ENCODE measurements around the gene MAML3. TPM values are rescaled to one million over a fixed set of nuclear protein-coding genes. Genes with fewer than 3 reads are reported as not detected.

MAML3 gene
- total and polyA plus RNA-seq, 2 of the 13 experiments (the other 11 are each of a cell fraction or from before 2014, with no cell fraction given) = 0.05 to 0.13 TPM

DNA sequence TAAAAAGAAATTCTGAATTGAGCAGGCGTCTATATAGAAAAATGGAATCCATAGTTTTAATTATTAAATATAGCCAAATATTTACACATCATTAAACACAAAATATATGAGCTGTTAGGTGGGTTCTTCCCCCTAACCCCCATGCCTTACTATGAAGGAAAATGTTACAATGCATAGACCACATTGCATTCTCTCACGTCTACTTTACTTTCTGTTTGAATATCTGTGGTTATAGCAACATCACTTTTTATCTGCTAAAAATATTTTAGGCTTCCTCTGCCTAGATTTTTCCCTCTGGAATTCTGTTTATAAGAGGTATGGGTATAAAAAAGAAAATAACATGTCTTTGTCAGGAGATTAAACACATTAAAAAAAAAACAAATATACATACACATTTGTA is 73.1 kb downstream of the MAML3 start:
- no peaks in the 10 kb centered on the region for H3K79me2 ChIP-seq (ENCODE audit: insufficient read depth, low read length)
- ChIA-PET CTCF (ENCODE audit: low intra/inter-chr PET ratio, low total read pairs) (no interaction called here), POLR2A (no interaction called here)
- 51% methylated on average over 2 of the region's 2 CpGs for WGBS (ENCODE audit: low lambda C conversion rate)
- H3K4me3 ChIP-seq (replicated peaks in 1 of 3; ENCODE audit: insufficient read depth in 1 of 3, low read depth in 2 of 3, low read length in 3 of 3) = no peak overlapping the region
- H2AFZ ChIP-seq (ENCODE audit: low read length) = no peak overlapping the region
- FAIRE-seq (no peak), DNase-seq (ENCODE audit: low spot score) (no peak), ATAC-seq (no peak)
- H3K27me3 ChIP-seq (ENCODE audit: control insufficient read depth in 1 of 2, insufficient read depth in 2 of 2, low read length in 2 of 2) = peaks cover 3 to 18% of the 10 kb centered on the region in 2 experiments; a peak in 3 of 5 replicates
- no peak overlapping the region for H3K9ac ChIP-seq (ENCODE audit: insufficient read depth, low read depth, low read length)
- no TSS peak for BruUV-seq (replicated peaks)
- no peaks in the 10 kb centered on the region for H3K9me3 ChIP-seq (ENCODE audit: low read length)
- peaks cover 12% of the 10 kb centered on the region for H3K4me1 ChIP-seq (ENCODE audit: insufficient read depth, low read length)
- in situ Hi-C loops (cut with HindIII; ENCODE audit: extremely low pct_ligation_motif_present, low pct_unique_long_range_greater_than_20kb) (no loop called here), intact Hi-C loops (cut with micrococcal nuclease; ENCODE audit: unreplicated experiment) (no loop called here)
- H4K20me1 ChIP-seq (ENCODE audit: insufficient read depth, low read length) = no peaks in the 10 kb centered on the region
- no peak for TF ChIP-seq ZFY (CRISPR knock-in tag; IDR thresholded peaks at IDR 0.05)
- TF ChIP-seq FOXM1 (CRISPR knock-in tag; IDR thresholded peaks at IDR 0.05) = no peak
- H3K27ac ChIP-seq (ENCODE audit: extremely low read length, insufficient read depth, low read length) = no peak overlapping the region
- no peak overlapping the region for H3K4me2 ChIP-seq (ENCODE audit: low read depth, low read length)
- H3K36me3 ChIP-seq (replicated peaks in 1 of 2; ENCODE audit: control insufficient read depth in 1 of 2, insufficient read depth in 2 of 2, low read length in 2 of 2) = no peaks in the 10 kb centered on the region

DNA sequence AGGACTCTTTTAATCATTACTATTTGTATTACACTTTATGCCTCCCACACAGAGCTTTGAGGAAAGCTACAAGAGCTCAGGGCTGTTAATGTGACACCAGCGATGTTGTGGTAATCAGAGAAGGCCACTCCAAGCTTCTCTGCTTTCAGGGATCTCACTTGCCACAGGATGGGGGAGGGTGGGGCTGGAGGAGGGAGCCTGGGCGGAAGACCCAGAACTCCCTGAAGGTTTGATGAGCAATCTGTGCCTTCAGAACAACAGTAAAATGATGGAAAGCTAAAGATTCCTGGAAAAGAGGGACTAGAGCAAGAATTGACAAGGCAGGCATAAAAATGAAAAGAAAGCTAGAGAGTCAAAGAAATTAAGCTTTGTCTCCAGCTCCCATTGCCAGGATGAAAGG is 75.6 kb downstream of the MAML3 start:
- Histone ChIP-seq H3K9ac (ENCODE audit: insufficient read depth, low read depth, low read length) (no peak overlapping the region), H3K9me3 (ENCODE audit: low read length) (no peaks in the 10 kb centered on the region), H3K4me2 (ENCODE audit: low read depth, low read length) (no peak overlapping the region), H2AFZ (ENCODE audit: low read length) (no peak overlapping the region), H3K27ac (ENCODE audit: extremely low read length, insufficient read depth, low read length) (no peak overlapping the region), H3K4me1 (ENCODE audit: insufficient read depth, low read length) (no peaks in the 10 kb centered on the region), H3K79me2 (ENCODE audit: insufficient read depth, low read length) (no peaks in the 10 kb centered on the region), H3K27me3 (ENCODE audit: control insufficient read depth in 1 of 2, insufficient read depth in 2 of 2, low read length in 2 of 2) (peaks cover 0 to 5% of the 10 kb centered on the region in 2 experiments; a peak in 1 of 5 replicates), H3K4me3 (replicated peaks in 1 of 3; ENCODE audit: insufficient read depth in 1 of 3, low read depth in 2 of 3, low read length in 3 of 3) (no peak overlapping the region), H4K20me1 (ENCODE audit: insufficient read depth, low read length) (no peaks in the 10 kb centered on the region), H3K36me3 (replicated peaks in 1 of 2; ENCODE audit: control insufficient read depth in 1 of 2, insufficient read depth in 2 of 2, low read length in 2 of 2) (no peaks in the 10 kb centered on the region)
- intact Hi-C loops (cut with micrococcal nuclease; ENCODE audit: unreplicated experiment) (no loop called here), in situ Hi-C loops (cut with HindIII; ENCODE audit: extremely low pct_ligation_motif_present, low pct_unique_long_range_greater_than_20kb) (no loop called here)
- DNase-seq (ENCODE audit: low spot score) (no peak), FAIRE-seq (no peak), ATAC-seq (no peak)
- no TSS peak for BruUV-seq (replicated peaks)
- WGBS (ENCODE audit: low lambda C conversion rate) = 53% methylated on average over 2 of the region's 2 CpGs
- CTCF ChIA-PET (ENCODE audit: low intra/inter-chr PET ratio, low total read pairs) = no interaction called here
- POLR2A ChIA-PET = no interaction called here
- TF ChIP-seq SIN3B (IDR thresholded peaks at IDR 0.05; ENCODE audit: low read length) (no peak), KLF6 (CRISPR knock-in tag; IDR thresholded peaks at IDR 0.05) (no peak), ZNF678 (CRISPR knock-in tag; IDR thresholded peaks at IDR 0.05) (no peak), SUZ12 (IDR thresholded peaks at IDR 0.05; ENCODE audit: low read depth, low read length) (no peak), ZFAT (CRISPR knock-in tag; conservative IDR thresholded peaks at IDR 0.05) (no peak), MAZ (IDR thresholded peaks at IDR 0.05; ENCODE audit: borderline replicate concordance, low read depth, low read length) (no peak), MAZ (CRISPR knock-in tag; IDR thresholded peaks at IDR 0.05; ENCODE audit: low read depth) (no peak)
- TF ChIP-seq, protein P1, sequence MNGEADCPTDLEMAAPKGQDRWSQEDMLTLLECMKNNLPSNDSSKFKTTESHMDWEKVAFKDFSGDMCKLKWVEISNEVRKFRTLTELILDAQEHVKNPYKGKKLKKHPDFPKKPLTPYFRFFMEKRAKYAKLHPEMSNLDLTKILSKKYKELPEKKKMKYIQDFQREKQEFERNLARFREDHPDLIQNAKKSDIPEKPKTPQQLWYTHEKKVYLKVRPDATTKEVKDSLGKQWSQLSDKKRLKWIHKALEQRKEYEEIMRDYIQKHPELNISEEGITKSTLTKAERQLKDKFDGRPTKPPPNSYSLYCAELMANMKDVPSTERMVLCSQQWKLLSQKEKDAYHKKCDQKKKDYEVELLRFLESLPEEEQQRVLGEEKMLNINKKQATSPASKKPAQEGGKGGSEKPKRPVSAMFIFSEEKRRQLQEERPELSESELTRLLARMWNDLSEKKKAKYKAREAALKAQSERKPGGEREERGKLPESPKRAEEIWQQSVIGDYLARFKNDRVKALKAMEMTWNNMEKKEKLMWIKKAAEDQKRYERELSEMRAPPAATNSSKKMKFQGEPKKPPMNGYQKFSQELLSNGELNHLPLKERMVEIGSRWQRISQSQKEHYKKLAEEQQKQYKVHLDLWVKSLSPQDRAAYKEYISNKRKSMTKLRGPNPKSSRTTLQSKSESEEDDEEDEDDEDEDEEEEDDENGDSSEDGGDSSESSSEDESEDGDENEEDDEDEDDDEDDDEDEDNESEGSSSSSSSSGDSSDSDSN (CRISPR knock-in tag; IDR thresholded peaks at IDR 0.05) = no peak
- TF ChIP-seq, protein P2, sequence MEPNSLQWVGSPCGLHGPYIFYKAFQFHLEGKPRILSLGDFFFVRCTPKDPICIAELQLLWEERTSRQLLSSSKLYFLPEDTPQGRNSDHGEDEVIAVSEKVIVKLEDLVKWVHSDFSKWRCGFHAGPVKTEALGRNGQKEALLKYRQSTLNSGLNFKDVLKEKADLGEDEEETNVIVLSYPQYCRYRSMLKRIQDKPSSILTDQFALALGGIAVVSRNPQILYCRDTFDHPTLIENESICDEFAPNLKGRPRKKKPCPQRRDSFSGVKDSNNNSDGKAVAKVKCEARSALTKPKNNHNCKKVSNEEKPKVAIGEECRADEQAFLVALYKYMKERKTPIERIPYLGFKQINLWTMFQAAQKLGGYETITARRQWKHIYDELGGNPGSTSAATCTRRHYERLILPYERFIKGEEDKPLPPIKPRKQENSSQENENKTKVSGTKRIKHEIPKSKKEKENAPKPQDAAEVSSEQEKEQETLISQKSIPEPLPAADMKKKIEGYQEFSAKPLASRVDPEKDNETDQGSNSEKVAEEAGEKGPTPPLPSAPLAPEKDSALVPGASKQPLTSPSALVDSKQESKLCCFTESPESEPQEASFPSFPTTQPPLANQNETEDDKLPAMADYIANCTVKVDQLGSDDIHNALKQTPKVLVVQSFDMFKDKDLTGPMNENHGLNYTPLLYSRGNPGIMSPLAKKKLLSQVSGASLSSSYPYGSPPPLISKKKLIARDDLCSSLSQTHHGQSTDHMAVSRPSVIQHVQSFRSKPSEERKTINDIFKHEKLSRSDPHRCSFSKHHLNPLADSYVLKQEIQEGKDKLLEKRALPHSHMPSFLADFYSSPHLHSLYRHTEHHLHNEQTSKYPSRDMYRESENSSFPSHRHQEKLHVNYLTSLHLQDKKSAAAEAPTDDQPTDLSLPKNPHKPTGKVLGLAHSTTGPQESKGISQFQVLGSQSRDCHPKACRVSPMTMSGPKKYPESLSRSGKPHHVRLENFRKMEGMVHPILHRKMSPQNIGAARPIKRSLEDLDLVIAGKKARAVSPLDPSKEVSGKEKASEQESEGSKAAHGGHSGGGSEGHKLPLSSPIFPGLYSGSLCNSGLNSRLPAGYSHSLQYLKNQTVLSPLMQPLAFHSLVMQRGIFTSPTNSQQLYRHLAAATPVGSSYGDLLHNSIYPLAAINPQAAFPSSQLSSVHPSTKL (CRISPR knock-in tag; IDR thresholded peaks at IDR 0.05) = no peak
- TF ChIP-seq, protein P3, sequence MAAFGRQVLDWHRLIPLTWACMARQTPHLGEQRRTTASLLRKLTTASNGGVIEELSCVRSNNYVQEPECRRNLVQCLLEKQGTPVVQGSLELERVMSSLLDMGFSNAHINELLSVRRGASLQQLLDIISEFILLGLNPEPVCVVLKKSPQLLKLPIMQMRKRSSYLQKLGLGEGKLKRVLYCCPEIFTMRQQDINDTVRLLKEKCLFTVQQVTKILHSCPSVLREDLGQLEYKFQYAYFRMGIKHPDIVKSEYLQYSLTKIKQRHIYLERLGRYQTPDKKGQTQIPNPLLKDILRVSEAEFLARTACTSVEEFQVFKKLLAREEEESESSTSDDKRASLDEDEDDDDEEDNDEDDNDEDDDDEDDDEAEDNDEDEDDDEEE (CRISPR knock-in tag; IDR thresholded peaks at IDR 0.05) = no peak

Measured in HepG2 (cell line).